ENCODE data around the gene AREG. TPM values are rescaled to one million over a fixed set of nuclear protein-coding genes. Genes with fewer than 3 reads are reported as not detected.

Gene AREG
- total and polyA plus RNA-seq, 5 experiments from 2014 or later: 0.47 to 9.0 (median 0.98) TPM

DNA sequence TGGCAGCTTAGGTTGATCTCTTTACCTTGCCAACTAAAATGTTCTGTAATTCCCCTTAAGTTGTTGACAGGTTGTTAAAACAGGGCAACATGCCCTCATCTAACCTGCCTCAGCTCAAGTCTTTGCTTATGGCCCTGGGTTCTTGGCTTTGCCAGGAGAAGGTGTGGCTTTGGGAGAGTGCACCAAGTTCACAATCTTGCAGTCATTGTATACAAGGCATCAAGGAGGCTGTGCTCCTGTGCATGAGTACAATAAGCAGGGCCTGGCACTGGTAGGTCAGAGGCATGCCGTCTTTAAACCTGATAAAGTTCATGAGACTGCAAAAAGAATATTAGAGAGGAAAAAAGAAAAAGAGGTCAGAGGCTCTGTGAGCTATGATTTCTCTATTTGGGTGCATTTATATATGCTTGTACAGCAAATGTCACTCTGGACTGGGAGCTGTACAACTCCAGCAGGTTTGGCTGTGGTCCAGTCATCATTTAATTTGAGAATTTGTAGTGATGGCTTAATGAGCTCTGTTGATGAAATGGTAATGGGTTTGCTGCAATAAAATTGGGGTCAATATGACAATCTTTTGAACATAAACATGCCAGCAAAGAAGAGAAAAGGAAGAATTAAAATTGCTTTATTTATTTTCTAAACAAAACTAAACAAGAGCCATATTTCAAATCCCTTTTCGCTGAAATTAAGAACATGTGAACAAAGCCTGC is 30.3 kb downstream of the AREG start:
- no peak overlapping the region for H3K4me3 Mint-ChIP-seq
- H3K27ac Mint-ChIP-seq: no peak overlapping the region
- no peaks in the 10 kb centered on the region for H3K36me3 Mint-ChIP-seq
- H3K4me1 Mint-ChIP-seq: no peaks in the 10 kb centered on the region
- POLR2A ChIA-PET: no interaction called here
- peaks cover 11 to 34% (median 19%) of the 10 kb centered on the region in 5 donors for H3K27me3 Mint-ChIP-seq
- ATAC-seq: no peak
- DNase-seq: no peak
- H3K9me3 Mint-ChIP-seq: no peaks in the 10 kb centered on the region

DNA sequence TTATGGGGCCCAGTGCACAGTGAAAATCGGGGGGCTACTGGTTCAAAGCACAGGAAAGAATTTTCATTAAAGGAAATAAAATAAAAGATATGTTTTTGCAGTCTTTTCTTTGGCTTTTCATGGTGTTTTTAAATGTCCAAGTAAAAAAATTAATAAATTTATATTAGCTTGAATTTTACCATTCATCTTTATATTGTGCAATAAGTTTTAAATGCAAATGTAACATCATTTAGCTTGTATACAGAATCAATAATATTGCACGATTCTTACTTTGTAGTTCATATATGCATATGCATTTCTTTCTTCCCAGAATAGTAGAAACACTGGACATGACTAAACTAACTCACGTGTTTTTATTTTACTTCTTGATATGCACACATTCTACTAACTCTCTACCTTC is 31.0 kb downstream of the AREG start:
- Mint-ChIP-seq H3K4me1 (no peaks in the 10 kb centered on the region), H3K27ac (no peak overlapping the region), H3K9me3 (no peaks in the 10 kb centered on the region), H3K4me3 (no peak overlapping the region), H3K36me3 (no peaks in the 10 kb centered on the region), H3K27me3 (peaks cover 11 to 33% (median 19%) of the 10 kb centered on the region in 5 donors)
- DNase-seq (no peak), ATAC-seq (no peak)
- POLR2A ChIA-PET: no interaction called here

DNA sequence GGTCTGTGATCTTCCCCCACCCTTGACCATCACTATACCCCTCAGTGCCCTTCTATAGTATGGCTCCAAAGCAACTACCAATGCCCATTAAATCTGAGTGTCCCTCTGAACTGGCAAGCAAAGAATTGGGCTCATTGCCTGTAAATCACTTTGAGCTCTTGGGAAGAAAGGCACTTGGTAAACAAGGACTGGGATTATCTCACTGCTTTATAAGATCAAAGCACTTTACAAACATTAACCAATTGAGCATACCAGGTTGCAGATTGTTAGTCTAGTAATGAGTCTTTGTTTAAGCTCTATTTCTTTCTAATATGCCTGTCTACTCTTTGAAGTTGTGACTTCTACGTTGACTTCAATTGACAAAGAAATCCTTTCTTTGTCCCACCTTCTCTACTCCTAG is 34.1 kb downstream of the AREG start:
- POLR2A ChIA-PET: no interaction called here
- peaks cover 8 to 25% (median 14%) of the 10 kb centered on the region in 5 donors for H3K27me3 Mint-ChIP-seq
- H3K9me3 Mint-ChIP-seq: no peaks in the 10 kb centered on the region
- no peaks in the 10 kb centered on the region for H3K4me1 Mint-ChIP-seq
- H3K27ac Mint-ChIP-seq: no peak overlapping the region
- ATAC-seq (no peak), DNase-seq (no peak)
- H3K4me3 Mint-ChIP-seq: no peak overlapping the region
- no peaks in the 10 kb centered on the region for H3K36me3 Mint-ChIP-seq

DNA sequence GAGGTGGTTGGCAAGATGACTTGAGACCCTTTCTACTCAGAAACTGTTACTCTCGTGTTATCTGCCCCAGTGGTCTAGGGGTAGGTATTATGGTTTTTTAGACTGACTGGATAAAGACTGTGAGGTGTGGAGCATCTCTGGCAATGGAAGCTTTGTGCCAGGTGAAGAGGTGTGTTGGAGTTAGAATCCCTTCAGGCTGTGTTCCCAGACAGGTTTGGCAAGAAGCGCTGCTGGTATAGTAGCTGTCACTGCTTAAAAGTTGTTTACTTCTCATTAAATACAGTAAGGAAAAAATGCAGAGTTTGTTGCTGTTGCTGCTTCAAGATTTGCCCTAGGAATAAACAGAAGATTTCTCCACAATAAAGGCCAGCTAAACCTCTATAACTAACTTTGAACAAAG is 35.3 kb downstream of the AREG start:
- Mint-ChIP-seq H3K4me1 (no peaks in the 10 kb centered on the region), H3K36me3 (no peaks in the 10 kb centered on the region), H3K27ac (no peak overlapping the region), H3K27me3 (peaks cover 3 to 15% (median 4%) of the 10 kb centered on the region in 5 donors), H3K4me3 (no peak overlapping the region), H3K9me3 (no peaks in the 10 kb centered on the region)
- DNase-seq (no peak), ATAC-seq (no peak)
- POLR2A ChIA-PET: no interaction called here

DNA sequence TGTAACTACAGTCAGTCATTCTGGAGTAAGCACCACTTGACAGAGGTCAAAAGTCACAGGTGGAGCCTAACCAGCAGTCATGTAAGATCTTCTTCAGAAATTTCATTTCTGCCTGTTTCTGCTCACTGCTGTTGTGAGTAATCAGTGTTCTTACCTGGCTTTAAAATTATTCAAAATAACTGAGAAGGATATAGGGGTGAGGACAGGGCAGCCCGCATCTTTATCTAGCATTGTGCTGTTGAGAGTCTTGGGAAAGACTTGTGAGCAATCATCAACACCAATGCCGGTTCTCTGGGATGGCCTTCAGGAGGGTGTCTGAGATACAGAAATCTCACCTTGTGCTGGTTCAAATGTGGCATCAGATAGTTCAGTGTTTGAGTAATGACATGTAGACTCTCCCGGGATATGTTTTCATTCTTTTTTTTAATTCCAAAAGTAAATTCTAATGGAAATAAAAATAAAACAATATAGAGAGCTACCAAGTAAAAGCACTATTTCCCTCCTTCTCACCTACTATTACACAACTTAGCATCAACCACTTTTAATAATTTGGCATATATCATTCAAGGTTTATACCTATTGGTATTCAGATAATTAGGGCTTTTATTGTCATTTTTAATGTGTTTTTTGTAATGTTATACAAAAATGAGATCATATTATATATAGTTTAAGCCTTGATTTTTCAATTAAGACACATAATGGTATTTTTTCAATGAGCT is 37.1 kb downstream of the AREG start:
- Mint-ChIP-seq H3K9me3 (no peaks in the 10 kb centered on the region), H3K4me3 (no peak overlapping the region), H3K36me3 (no peaks in the 10 kb centered on the region), H3K4me1 (no peaks in the 10 kb centered on the region), H3K27ac (no peak overlapping the region), H3K27me3 (peaks cover 0 to 15% (median 4%) of the 10 kb centered on the region in 5 donors)
- POLR2A ChIA-PET: no interaction called here
- DNase-seq: no peak
- no peak for ATAC-seq

DNA sequence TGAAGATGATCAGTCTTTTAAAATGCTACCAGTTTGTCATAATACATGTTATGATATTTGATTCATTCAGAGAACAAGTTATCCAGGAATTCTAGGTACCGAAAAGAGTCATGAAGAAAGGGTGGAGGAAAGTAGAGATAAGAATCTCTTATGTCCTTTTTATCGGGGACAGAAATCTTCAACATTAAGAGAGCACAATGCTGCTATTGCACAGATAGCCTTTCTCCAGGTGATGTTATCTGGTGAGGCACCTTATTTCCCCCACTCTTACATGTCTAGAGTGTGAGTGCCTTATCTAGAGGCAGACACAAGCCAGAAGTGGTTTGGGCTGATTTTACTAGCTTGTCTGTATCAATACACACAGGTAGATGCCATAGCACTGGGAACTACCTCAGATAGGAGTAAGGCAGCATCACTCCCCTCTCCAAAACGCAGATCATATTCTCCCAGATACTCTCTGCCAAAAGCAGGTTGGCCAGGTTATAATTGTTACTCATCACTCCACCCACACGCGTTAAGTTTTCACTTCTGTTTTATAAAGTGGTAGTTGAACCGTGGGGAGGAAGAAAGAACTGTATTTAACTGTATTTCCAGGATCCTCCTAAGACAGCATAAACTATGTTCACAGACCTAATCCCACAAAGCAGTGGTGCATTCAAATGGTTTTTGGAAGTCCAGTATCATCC is 38.4 kb downstream of the AREG start:
- DNase-seq: no peak
- Mint-ChIP-seq H3K27ac (no peak overlapping the region), H3K4me1 (no peaks in the 10 kb centered on the region), H3K27me3 (peaks cover 0 to 12% (median 4%) of the 10 kb centered on the region in 5 donors), H3K9me3 (no peaks in the 10 kb centered on the region), H3K36me3 (no peaks in the 10 kb centered on the region), H3K4me3 (no peak overlapping the region)
- ATAC-seq: no peak
- POLR2A ChIA-PET: no interaction called here

DNA sequence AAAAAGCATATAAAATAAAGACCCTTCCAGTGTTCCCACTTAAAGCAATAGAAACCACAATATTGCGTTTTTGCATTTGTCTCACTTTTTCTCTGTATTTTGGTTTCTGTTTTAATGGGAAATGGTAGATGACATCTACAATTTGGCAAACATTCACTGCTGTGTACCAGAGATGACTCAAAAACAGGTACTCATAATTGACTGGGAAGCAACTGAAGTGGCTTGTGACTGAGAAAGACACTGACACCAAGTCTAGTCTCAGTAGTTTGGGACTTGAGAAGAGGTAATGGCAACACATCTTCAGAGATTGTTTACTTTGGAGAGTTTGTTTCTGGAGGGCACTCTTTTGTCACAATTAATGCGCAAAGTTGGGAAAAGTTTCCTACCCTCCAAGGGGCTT is 42.0 kb downstream of the AREG start:
- Mint-ChIP-seq H3K27me3 (peaks cover 0 to 12% (median 0%) of the 10 kb centered on the region in 5 donors), H3K9me3 (no peaks in the 10 kb centered on the region), H3K4me3 (no peak overlapping the region), H3K4me1 (no peaks in the 10 kb centered on the region), H3K27ac (no peak overlapping the region), H3K36me3 (no peaks in the 10 kb centered on the region)
- POLR2A ChIA-PET: no interaction called here
- DNase-seq (no peak), ATAC-seq (no peak)

DNA sequence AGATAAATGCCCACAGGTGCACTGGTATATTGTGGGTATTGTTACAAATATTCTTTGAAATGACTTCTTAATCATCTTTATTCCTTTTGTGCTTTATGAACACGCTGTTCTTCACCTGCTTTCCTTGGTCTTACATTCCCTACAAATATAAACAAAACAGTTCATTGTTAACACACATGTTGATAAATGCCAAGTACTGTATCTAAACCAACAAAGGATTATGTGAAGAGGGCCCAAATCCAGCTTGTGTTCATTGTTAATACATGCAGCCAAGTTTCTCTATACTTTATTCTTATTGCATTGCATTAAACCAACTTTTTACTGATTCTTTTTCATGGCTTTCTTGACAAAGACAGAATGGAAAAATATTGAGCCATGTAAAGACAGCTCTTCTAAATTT is 42.8 kb downstream of the AREG start:
- H3K4me3 Mint-ChIP-seq: no peak overlapping the region
- ATAC-seq: no peak
- POLR2A ChIA-PET: no interaction called here

DNA sequence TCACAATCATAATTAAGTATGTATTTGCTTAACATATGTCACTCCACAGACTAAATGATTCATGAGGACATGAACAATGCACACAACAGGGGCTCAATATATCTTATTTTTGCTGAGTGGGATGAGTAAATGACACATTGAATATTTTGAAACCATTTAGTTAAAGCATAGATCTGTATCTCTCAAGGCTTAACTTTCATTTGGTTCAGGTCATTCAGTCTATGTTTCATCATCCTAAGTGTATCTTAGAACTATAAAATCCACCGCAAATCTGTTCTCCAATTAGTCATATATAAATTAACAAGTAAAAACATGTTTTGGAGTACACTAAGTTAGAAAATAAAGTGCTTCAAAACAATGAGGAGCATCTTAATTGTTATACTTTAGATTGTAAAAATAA is 45.8 kb downstream of the AREG start:
- H3K27ac Mint-ChIP-seq: no peak overlapping the region
- POLR2A ChIA-PET: no interaction called here
- no peaks in the 10 kb centered on the region for H3K36me3 Mint-ChIP-seq
- DNase-seq (no peak), ATAC-seq (no peak)
- no peaks in the 10 kb centered on the region for H3K9me3 Mint-ChIP-seq
- peaks cover 0 to 4% (median 0%) of the 10 kb centered on the region in 5 donors for H3K27me3 Mint-ChIP-seq
- no peak overlapping the region for H3K4me3 Mint-ChIP-seq
- no peaks in the 10 kb centered on the region for H3K4me1 Mint-ChIP-seq

More for the DNA sequence above, 42.8 kb downstream of the AREG start:
- H3K36me3 Mint-ChIP-seq: no peaks in the 10 kb centered on the region
- no peak for DNase-seq
- no peak overlapping the region for H3K27ac Mint-ChIP-seq
- H3K27me3 Mint-ChIP-seq: peaks cover 0 to 13% (median 0%) of the 10 kb centered on the region in 5 donors
- no peaks in the 10 kb centered on the region for H3K4me1 Mint-ChIP-seq
- no peaks in the 10 kb centered on the region for H3K9me3 Mint-ChIP-seq

DNA sequence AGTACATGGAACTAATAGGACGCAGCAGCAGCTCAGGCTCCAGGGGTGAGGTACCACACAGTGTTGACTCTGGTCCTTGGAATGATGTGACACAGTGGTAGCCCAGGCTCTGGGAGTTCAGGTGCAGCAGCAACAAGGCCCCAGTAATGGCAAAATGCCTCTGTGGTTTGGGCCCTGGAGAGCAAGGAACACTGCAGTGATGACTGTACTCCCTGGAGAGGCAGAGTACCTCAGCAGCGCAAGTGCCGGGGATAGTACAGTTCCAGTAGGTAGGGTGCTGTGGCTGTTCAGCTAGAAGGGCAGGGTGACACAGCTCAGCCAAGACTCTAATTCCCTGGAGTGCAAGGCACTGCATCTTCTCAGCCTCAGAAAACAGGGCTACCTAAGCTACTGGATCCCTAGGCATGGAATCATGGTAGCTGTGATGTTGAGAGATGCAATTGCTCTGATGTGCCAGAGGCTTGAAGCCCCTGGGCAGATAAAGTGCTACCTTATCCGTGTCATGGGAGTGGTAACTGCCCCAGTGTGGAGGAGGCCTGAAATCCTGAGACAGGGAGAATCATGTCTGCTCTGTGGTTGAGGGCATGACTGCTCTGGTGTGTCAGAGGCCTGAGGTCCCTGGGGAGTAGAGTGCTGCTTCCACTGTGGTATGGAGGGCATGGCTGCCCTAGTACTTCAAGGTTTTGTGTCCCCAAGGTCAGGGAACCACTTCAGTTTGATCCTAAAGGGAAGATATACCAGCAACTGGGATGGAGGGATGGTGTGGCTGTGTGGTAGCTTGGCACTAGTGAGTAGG is 55.2 kb downstream of the AREG start:
- Mint-ChIP-seq H3K4me1 (no peaks in the 10 kb centered on the region), H3K9me3 (no peaks in the 10 kb centered on the region), H3K27me3 (peaks cover 6 to 37% (median 24%) of the 10 kb centered on the region in 5 donors), H3K36me3 (no peaks in the 10 kb centered on the region), H3K4me3 (no peak overlapping the region), H3K27ac (no peak overlapping the region)
- no peak for DNase-seq
- POLR2A ChIA-PET: no interaction called here
- ATAC-seq: no peak

DNA sequence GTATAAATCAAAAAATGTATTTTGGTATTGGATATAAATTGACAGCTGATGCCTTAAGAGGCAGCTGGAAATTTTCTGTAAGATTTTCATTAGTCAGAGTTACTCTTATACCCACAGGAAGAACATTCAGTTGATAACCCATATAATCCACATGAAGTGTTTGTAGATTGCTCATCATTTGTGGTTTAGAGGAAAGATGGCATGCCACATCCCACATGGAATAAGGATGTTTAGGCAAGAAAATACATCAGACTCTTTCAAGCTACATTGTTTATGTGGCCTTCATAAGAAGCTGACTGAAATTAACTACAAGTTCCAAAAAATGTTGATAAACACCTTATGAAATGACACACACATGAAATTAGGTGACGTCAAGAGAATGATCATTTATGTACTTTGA is 56.6 kb downstream of the AREG start:
- DNase-seq (no peak), ATAC-seq (no peak)
- Mint-ChIP-seq H3K4me1 (no peaks in the 10 kb centered on the region), H3K4me3 (no peak overlapping the region), H3K36me3 (no peaks in the 10 kb centered on the region), H3K27ac (no peak overlapping the region), H3K9me3 (peaks cover 0 to 6% (median 2%) of the 10 kb centered on the region in 9 donors), H3K27me3 (peaks cover 9 to 46% (median 29%) of the 10 kb centered on the region in 5 donors)
- POLR2A ChIA-PET: no interaction called here

DNA sequence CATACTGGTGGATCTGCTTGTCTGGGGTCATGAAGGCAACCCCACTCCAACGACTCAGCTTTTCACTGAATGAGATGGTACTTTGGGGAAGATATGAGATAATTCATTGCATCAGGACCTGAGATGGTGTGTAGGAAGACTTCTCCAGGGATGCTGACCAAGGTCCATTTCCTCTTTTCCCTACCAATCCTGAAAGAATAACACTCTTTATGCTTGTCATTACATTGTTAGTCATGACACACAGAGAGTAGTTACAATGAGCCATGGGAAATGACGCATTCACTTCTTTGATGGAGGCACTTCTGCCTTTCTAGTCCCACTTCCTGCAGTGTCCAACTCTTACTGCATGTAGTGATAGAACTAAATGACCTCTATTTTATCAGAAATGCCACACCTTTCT is 58.6 kb downstream of the AREG start:
- Mint-ChIP-seq H3K9me3 (peaks cover 0 to 9% (median 2%) of the 10 kb centered on the region in 9 donors), H3K4me1 (no peaks in the 10 kb centered on the region), H3K27me3 (peaks cover 11 to 50% (median 28%) of the 10 kb centered on the region in 5 donors), H3K27ac (no peak overlapping the region), H3K4me3 (no peak overlapping the region), H3K36me3 (no peaks in the 10 kb centered on the region)
- DNase-seq (no peak), ATAC-seq (no peak)
- POLR2A ChIA-PET: no interaction called here

DNA sequence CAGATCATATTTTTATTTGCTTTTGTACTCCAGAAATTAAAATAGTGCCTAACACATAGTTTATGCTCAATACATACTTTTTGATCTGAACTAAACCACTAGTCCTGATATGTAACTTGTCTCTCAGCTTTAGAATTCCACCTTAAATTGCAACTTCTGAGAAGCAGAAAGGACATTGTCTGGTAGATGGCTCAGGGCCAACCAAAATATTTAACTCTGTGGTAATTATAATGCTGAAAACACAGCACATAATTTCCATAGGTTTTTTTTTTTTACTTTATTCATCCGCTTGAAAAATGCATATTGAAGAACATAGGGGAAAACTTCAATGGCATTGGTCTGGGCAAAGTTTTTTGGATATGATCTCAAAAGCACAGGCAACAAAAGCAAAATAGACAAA is 59.3 kb downstream of the AREG start:
- Mint-ChIP-seq H3K27me3 (peaks cover 11 to 45% (median 26%) of the 10 kb centered on the region in 5 donors), H3K27ac (no peak overlapping the region), H3K9me3 (peaks cover 0 to 9% (median 2%) of the 10 kb centered on the region in 9 donors), H3K36me3 (no peaks in the 10 kb centered on the region), H3K4me3 (no peak overlapping the region), H3K4me1 (no peaks in the 10 kb centered on the region)
- POLR2A ChIA-PET: no interaction called here
- DNase-seq (no peak), ATAC-seq (no peak)
